ENCODE results near the gene ACTG2. TPM values are rescaled to one million over a fixed set of nuclear protein-coding genes. Genes with fewer than 3 reads are reported as not detected.

Gene ACTG2
- polyA plus RNA-seq, 3 donors: not detected

GRCh38 chr2:73915437-73915993, 22.7 kb downstream of the ACTG2 start:
- no peaks in the 10 kb centered on the region for H3K9me3 ChIP-seq (replicated peaks in 1 of 2; ENCODE audit: control insufficient read depth in 1 of 2, insufficient read depth in 1 of 2, low read length in 2 of 2)
- H3K4me2 ChIP-seq (replicated peaks; ENCODE audit: extremely low read depth, low read length, poor library complexity, severe bottlenecking): no peak overlapping the region
- no peaks in the 10 kb centered on the region for H3K36me3 ChIP-seq (replicated peaks in 1 of 2; ENCODE audit: control insufficient read depth in 1 of 2, insufficient read depth in 2 of 2, low read length in 2 of 2)
- H2AFZ ChIP-seq (ENCODE audit: insufficient read depth, low read depth, low read length, poor library complexity, severe bottlenecking): no peak overlapping the region
- no peaks in the 10 kb centered on the region for H3K4me1 ChIP-seq (ENCODE audit: control insufficient read depth in 1 of 2, insufficient read depth in 2 of 2, low read length in 2 of 2)
- no peaks in the 10 kb centered on the region for H3K79me2 ChIP-seq (ENCODE audit: insufficient read depth, low read length)
- no peaks in the 10 kb centered on the region for H4K20me1 ChIP-seq (ENCODE audit: insufficient read depth, low read length)
- H3K9ac ChIP-seq (ENCODE audit: insufficient read depth, low read length, poor library complexity, severe bottlenecking): no peak overlapping the region
- H3K4me3 Mint-ChIP-seq: no peak overlapping the region
- H3K36me3 Mint-ChIP-seq: no peaks in the 10 kb centered on the region
- WGBS (ENCODE audit: insufficient coverage): 89% methylated on average over 3 of the region's 5 CpGs
- H3K27ac ChIP-seq (ENCODE audit: low read depth in 1 of 2, low read length in 2 of 2): no peak overlapping the region
- DNase-seq: no peak
- peaks cover 0 to 1% (median 1%) of the 10 kb centered on the region in 3 donors for H3K27me3 Mint-ChIP-seq (ENCODE audit: low read depth in 3 of 3)
- intact Hi-C loops (cut with micrococcal nuclease): no loop called here
- H3K9me3 Mint-ChIP-seq: no peaks in the 10 kb centered on the region
- no peaks in the 10 kb centered on the region for H3K27me3 ChIP-seq (ENCODE audit: control insufficient read depth in 2 of 2, insufficient read depth in 2 of 2, low read length in 2 of 2)
- H3K27ac Mint-ChIP-seq: no peak overlapping the region
- H3K4me3 ChIP-seq (replicated peaks in 1 of 3; ENCODE audit: low read depth in 2 of 3, low read length in 3 of 3): no peak overlapping the region
- TF ChIP-seq, protein P1, sequence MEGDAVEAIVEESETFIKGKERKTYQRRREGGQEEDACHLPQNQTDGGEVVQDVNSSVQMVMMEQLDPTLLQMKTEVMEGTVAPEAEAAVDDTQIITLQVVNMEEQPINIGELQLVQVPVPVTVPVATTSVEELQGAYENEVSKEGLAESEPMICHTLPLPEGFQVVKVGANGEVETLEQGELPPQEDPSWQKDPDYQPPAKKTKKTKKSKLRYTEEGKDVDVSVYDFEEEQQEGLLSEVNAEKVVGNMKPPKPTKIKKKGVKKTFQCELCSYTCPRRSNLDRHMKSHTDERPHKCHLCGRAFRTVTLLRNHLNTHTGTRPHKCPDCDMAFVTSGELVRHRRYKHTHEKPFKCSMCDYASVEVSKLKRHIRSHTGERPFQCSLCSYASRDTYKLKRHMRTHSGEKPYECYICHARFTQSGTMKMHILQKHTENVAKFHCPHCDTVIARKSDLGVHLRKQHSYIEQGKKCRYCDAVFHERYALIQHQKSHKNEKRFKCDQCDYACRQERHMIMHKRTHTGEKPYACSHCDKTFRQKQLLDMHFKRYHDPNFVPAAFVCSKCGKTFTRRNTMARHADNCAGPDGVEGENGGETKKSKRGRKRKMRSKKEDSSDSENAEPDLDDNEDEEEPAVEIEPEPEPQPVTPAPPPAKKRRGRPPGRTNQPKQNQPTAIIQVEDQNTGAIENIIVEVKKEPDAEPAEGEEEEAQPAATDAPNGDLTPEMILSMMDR (IDR thresholded peaks at IDR 0.05): no peak
- peaks cover 6% of the 10 kb centered on the region for H3K4me1 Mint-ChIP-seq

GRCh38 chr2:73916666-73917065, 23.9 kb downstream of the ACTG2 start:
- H3K79me2 ChIP-seq (ENCODE audit: insufficient read depth, low read length): no peaks in the 10 kb centered on the region
- H3K36me3 ChIP-seq (replicated peaks in 1 of 2; ENCODE audit: control insufficient read depth in 1 of 2, insufficient read depth in 2 of 2, low read length in 2 of 2): no peaks in the 10 kb centered on the region
- H4K20me1 ChIP-seq (ENCODE audit: insufficient read depth, low read length): no peaks in the 10 kb centered on the region
- H3K27me3 ChIP-seq (ENCODE audit: control insufficient read depth in 2 of 2, insufficient read depth in 2 of 2, low read length in 2 of 2): no peaks in the 10 kb centered on the region
- Mint-ChIP-seq H3K4me1 (peaks cover 10% of the 10 kb centered on the region), H3K27me3 (ENCODE audit: low read depth in 3 of 3) (peaks cover 0 to 1% (median 1%) of the 10 kb centered on the region in 3 donors), H3K27ac (no peak overlapping the region), H3K4me3 (no peak overlapping the region), H3K9me3 (no peaks in the 10 kb centered on the region), H3K36me3 (no peaks in the 10 kb centered on the region)
- H3K4me3 ChIP-seq (replicated peaks in 1 of 3; ENCODE audit: low read depth in 2 of 3, low read length in 3 of 3): no peak overlapping the region
- no peak overlapping the region for H3K4me2 ChIP-seq (replicated peaks; ENCODE audit: extremely low read depth, low read length, poor library complexity, severe bottlenecking)
- peaks cover 0 to 3% of the 10 kb centered on the region in 2 donors for H3K4me1 ChIP-seq (ENCODE audit: control insufficient read depth in 1 of 2, insufficient read depth in 2 of 2, low read length in 2 of 2)
- no peak overlapping the region for H3K9ac ChIP-seq (ENCODE audit: insufficient read depth, low read length, poor library complexity, severe bottlenecking)
- no peak overlapping the region for H2AFZ ChIP-seq (ENCODE audit: insufficient read depth, low read depth, low read length, poor library complexity, severe bottlenecking)
- TF ChIP-seq, protein P1 (IDR thresholded peaks at IDR 0.05): no peak
- H3K9me3 ChIP-seq (replicated peaks in 1 of 2; ENCODE audit: control insufficient read depth in 1 of 2, insufficient read depth in 1 of 2, low read length in 2 of 2): no peaks in the 10 kb centered on the region
- 100% methylated on average over 1 of the region's 2 CpGs for WGBS (ENCODE audit: insufficient coverage)
- intact Hi-C loops (cut with micrococcal nuclease): no loop called here
- H3K27ac ChIP-seq (ENCODE audit: low read depth in 1 of 2, low read length in 2 of 2): no peak overlapping the region
- DNase-seq: no peak

All from CD14-positive monocyte (primary cell).